Stimulated activated CD8-positive, alpha-beta memory T cell treated with anti-CD3 and anti-CD28 coated beads, Interleukin-2, amount 100 ng/mL, for 1 hour (primary cell): Measurements from ENCODE around the gene SHQ1.
"Not testable (repeated sequence)": the region's sequence is repeated elsewhere in the genome, so short reads cannot be mapped to it uniquely, and the experiment has no call there.

Source experiments
- DNase-seq, 2 donors: peaks; one replicate each; pipeline ENCODE4 v3.0.0-alpha.2; 2020; ENCODE audit warnings: low read depth in 2 of 2

Gene SHQ1

GRCh38 chr3:72800869-72801268 is 47.4 kb downstream of the SHQ1 start:
- DNase-seq, result no peak

- no peak for DNase-seq
Measured at GRCh38 chr3:72798552-72799195, 49.6 kb downstream of the SHQ1 start.

GRCh38 chr3:72797773-72798543 is 50.3 kb downstream of the SHQ1 start:
- DNase-seq, result no peak

- DNase-seq, result no peak
Measured at GRCh38 chr3:72794079-72794478, 54.2 kb downstream of the SHQ1 start.

GRCh38 chr3:72791161-72791560 is 57.1 kb downstream of the SHQ1 start:
- DNase-seq, result no peak

- DNase-seq, result no peak
Measured at GRCh38 chr3:72789786-72790185, 58.5 kb downstream of the SHQ1 start.

GRCh38 chr3:72788232-72788631 is 60.0 kb downstream of the SHQ1 start:
- not testable (repeated sequence) for DNase-seq

- no peak for DNase-seq
Measured at GRCh38 chr3:72786668-72787067, 61.6 kb downstream of the SHQ1 start.

- DNase-seq, result no peak
Measured at GRCh38 chr3:72784226-72784625, 64.0 kb downstream of the SHQ1 start.

- DNase-seq, result no peak
Measured at GRCh38 chr3:72782521-72782920, 65.7 kb downstream of the SHQ1 start.

GRCh38 chr3:72769758-72770540 is 78.3 kb downstream of the SHQ1 start:
- DNase-seq, result no peak

- DNase-seq, result no peak
Measured at GRCh38 chr3:72768936-72769335, 79.3 kb downstream of the SHQ1 start.

GRCh38 chr3:72768481-72768880 is 79.8 kb downstream of the SHQ1 start:
- no peak for DNase-seq

GRCh38 chr3:72768006-72768441 is 80.2 kb downstream of the SHQ1 start:
- no peak for DNase-seq

- no peak for DNase-seq
Measured at GRCh38 chr3:72766866-72767265, 81.4 kb downstream of the SHQ1 start.

GRCh38 chr3:72763751-72764440 is 84.3 kb downstream of the SHQ1 start:
- DNase-seq, result no peak

GRCh38 chr3:72761410-72761809 is 86.8 kb downstream of the SHQ1 start:
- no peak for DNase-seq

GRCh38 chr3:72760225-72760624 is 88.0 kb downstream of the SHQ1 start:
- no peak for DNase-seq

GRCh38 chr3:72756900-72757299 is 91.3 kb downstream of the SHQ1 start:
- no peak for DNase-seq

- DNase-seq, result no peak
Measured at GRCh38 chr3:72754582-72754981, 93.7 kb downstream of the SHQ1 start.

GRCh38 chr3:72753495-72753894 is 94.8 kb downstream of the SHQ1 start:
- no peak for DNase-seq

- DNase-seq, result no peak
Measured at GRCh38 chr3:72750405-72750965, 97.8 kb downstream of the SHQ1 start.
